Cerebellar nuclear complex (tissue), 1 donor: ENCODE results near the gene RPS17.

ENCODE experiments used
- DNase-seq, 2 experiments: peaks; one replicate each; lab custom pipeline; 2025; lab: John Stamatoyannopoulos, UW

The RPS17 gene

DNA sequence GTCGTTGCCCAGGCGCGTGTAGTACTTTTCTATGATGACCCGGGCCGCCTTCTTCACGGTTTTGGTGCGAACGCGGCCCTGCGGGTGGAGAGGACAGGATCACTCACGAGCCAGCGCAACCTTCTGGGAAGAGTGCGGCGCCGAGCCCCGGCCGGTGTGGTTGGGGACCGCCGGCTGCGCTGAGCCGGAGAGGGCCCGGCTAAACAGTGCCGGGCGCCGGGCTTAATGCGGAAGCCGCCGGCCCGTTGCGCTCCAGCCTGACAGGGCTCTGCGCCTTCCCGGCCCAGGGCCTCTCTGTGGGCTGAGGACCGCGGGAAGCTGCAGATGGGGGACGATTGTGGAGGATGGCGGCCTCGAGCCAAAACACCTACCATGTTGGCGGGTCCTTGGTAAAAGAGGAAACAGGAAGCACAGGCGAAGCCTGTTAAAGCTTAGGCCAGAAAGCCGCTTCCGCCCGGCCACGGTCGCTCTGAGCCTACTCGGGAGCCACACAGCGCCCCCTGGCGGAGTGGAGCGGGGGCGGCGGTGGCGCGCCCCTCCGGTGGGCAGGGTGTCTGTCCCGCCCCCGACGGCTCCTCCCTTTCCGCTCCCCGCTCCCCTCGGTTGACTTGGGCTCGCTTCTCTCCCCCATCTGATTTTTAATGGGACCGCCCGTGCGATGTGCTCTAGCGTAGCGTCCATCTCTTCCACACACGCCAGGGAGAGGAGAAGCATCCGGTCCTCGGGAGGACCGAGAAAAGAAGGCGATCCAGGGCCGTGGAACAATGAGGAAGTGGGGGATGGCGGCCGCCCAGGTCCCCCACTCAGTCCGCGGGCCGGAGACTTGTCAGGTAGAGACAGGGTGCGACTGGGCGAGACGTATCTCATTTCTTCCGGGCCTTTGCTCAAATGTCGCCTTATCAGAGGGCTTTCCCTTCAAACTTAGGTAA is at the start of gene RPS17:
TSS of gene RPS17 (minus strand) at position 403 of the 929 bp plus-strand sequence. CDS start at position 374, 29 bp downstream.
- no peak for DNase-seq

DNA sequence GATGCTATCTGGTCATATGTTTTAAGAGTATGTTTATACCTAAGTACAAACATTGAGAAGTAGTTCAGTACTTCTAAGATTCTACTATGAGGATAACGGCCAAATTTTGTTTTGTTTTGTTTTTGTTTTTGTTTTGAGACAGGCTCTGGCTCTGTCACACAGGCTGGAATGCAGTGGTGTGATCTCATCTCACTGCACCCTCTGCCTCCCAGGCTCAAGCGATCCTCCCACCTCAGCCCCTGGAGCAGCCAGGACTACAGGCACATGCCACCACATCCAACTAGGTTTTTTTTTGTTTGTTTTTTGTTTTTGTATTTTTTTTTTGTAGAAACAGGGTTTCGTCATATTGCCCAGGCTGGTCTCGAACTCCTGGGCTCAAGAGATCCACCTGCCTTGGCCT is 47.5 kb upstream of the RPS17 start:
- no peak for DNase-seq

DNA sequence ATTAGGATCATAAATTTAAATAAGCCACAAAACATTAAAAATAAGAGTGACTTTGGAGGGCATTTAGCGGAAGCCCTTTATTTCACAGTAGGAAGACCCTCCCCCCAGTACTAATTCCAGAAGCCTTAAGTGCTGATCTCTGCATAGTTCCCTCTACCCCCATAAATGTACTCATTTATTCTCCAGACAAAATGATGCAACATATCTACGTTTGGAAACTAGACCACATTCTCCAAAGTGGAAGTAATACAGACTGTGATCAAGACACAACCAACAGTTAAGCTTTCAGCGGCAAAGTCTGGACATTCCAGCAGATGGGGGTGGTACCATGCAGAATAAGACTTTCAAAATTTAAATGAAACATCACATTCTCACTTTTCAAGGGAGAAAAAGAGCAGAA is 44.8 kb upstream of the RPS17 start:
- no peak for DNase-seq

DNA sequence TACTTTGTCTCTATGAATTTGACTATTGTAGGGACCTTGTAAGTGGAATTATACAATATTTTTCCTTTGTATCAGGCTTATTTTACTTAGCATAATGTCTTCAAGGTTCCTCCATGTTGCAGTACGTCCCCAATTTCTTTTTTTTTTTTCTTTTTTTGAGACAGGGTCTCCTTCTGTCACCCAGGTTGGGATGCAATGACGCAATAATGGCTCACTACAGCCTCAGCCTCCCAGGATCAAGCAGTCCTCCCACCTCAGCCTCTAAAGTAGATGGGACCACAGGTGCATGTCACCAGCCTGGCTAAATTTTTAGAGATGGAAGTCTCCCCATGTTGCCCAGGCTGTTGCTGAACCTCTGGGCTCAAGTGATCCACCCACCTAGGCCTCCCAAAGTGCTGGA is 40.5 kb upstream of the RPS17 start:
- DNase-seq, result no peak

DNA sequence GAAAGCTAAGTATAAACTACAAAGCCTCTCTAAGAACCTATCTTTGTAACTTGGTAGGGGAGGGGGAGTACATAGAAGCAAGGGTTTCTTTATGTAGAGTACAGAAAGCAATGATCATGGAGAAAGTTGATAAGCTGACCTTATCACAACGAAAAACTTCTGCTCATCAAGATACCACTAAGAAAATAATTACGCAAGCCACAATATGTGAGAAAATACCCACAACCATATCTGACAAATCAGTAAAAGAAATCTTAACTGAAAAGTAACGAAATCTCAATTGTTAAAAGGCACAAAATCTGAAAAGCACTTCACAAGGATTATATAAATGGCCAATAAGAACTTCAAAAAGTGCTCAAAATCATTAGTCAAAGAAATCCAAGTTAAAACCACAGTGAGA is 35.1 kb upstream of the RPS17 start:
- DNase-seq, result no peak

DNA sequence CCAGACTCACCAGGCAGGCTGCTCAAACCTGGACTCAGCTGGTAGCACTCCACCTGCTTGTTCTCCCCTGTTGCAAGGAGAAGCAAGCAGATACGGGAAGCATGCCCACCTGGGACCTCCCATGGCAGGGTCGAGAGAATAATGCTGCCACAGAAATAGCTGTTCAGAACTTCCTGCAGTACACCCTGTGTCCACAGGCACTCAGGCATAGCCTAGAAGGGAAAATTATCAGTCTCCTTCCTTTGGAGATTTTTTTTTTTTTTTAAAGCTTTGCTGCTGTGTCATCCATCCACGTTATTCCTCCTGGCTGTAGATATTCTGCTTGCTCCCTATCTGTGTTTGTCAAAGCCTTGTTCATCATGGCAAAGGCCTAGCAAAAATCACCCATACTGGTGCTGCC is 32.7 kb upstream of the RPS17 start:
- no peak for DNase-seq

DNA sequence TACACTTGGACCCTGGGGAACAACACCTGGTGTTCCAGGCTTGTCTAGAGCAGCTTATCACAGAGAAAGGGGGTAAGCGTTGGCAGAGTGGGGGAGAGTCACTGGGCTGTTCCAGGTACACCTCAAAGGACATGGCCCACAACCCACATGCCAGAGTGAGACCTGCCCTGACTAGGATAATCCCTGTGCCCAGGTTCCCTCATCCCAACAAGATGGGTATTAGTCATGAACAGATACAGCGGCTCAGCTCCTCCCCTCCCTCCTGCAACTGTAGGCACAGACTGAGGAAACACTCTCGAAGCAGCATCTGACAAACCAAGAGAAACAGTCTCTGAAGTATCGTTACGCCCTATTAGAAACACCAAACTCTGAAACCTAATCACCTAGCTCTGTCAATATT is 32.1 kb upstream of the RPS17 start:
- DNase-seq, result no peak

DNA sequence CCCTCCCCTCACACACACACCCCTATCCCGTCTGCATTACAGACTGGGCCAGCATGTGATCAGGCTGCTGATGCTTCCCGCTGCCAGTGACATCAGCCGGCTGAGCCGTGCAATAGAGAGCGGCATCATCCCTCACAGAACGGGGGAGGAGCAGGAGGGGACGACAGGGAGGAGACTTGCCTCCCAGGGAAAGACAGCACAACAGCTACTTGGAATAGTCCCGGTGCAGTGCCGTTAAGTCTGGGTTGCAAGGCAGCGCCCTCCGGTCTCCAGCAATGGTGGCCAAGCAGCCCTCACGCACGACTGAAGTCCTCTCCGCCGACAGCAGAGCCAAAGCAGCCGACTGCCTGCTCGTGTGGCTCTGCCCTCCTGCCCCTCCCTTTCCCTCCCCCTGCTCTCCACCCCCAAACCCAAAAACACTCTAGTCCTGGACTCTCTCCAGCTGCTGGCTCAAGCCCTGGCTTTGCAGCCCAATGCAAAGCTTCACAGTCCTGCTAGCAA is 31.5 kb upstream of the RPS17 start:
- peak; percentile 78 to 91 for DNase-seq

DNA sequence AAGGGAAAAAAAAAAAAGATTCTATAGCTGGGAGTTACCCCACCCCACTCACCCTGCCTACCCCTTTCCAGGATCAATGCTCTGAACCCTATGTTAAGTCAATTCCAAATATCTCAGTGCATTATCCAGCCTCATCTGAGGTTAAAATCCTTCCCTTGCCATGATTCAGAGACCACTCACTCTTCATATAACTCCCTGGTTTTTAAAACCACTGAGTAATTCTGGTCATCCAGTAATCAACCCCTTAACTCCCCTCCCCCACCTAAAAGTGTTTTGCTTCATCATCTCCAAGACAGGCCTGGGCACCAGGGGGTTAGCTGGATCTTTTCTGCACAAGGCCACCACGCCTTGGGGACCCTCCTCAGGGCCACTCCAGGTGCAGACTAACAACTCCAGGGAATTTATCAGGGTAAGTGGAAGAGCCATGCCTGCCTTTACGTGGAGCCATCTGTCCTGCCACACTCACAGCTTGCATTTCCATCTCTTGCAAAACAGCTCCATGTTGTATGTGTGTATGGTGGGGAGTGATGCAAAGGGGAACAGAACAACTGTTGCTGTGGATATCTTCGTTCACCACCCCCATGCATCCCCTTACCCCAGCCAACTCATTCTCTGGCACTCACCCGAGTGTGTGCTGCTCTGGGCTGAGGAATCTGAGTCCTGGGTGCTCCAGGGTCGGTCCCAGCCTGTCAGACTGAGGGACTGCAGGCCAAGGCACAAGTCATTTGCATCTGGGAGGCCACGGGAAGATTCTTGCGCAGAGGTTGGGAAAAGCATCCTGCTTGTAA is 30.7 kb upstream of the RPS17 start:
- DNase-seq, result no peak

DNA sequence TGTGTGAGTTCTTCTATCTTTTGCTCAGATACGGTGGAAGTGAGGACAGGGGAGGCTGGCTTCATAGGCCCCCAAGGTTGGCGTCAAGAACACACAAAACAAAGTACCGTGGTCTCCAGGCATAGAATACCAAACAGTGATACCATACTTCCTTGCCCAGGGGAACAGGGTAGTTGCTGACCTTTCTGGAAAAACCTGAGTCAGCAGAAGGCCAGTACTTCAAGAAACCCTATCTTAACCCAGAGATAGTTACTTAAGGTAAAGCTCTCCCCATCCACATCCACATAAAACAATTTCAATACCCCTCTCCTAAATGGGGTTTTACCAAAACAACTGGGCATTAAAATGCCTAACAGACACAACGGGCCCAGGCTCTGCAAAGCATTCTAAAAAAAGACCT is 29.6 kb upstream of the RPS17 start:
- DNase-seq, result no peak

DNA sequence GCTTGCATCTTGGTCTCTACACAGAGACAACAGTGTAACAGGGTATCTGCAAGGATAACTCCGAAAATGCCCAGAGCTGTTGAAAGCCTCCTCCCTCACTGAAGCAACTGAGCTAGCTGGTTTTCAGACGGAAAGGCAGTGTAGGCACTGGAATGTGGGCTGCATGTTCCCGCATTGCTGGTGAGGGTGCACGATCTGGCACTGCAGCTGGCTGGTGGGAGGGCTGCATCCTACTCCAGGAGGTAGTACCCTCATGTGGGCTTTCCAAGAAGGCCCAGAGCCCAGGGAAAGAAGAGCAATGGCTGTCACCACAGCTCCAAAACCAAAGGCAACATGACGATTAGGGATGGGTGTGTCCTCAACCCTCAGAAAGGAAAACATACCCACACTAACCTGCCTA is 28.7 kb upstream of the RPS17 start:
- no peak for DNase-seq

DNA sequence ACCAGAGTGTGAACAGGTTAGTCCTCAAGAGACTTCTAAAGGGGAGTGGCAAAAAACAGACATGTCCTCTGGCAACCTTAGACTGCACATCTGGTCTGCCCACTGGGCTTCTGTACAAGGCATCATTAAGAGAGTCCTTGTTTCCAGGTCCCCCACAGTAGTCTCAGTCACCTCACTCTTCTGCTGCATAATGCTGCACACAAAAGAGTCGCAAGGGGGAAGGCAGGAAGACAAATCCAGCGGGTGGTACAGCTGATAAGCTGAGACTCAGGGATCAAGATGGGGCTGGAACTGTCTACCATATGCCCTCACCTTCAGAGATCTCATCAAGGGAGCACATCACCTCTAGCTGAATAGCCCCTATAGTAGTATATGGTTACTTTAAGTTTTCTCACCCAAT is 27.4 kb upstream of the RPS17 start:
- no peak for DNase-seq

DNA sequence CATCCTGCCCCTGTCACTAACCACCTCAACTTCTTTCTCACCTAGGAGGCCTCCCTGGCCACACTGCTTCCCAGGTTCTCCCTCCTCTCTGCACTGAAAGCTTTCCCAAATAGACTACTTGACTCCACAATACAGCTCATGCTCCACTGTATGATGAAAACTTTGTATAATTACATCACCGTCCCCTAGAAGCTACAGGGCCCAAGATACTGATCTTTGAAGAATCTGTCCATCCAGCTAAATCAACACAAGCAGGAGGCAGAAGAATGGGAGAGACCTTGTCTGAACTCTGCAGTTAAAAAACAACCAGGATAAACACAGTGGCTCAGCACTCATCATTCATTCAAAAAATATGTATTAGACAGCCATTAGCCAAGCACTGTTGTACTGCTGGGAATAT is 26.4 kb upstream of the RPS17 start:
- DNase-seq, result no peak

DNA sequence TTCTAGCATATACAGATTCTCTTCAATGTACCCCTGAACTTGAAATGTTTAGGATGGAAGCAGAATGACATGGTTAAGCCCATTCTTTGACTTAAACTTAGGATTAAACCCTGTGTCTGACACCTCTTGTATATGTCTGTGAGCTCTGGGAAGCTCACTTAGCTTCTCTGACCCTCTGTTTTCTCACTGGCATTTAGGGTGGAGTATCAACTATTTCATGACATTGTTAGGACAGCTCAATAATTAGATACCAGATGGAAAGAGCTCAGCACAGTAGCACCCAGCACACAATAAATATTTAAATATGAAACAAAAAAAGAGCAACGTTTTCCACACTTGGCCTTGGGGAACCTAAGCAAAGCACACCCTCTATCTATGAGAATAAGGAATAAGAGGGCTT is 18.2 kb upstream of the RPS17 start:
- DNase-seq, result no peak

DNA sequence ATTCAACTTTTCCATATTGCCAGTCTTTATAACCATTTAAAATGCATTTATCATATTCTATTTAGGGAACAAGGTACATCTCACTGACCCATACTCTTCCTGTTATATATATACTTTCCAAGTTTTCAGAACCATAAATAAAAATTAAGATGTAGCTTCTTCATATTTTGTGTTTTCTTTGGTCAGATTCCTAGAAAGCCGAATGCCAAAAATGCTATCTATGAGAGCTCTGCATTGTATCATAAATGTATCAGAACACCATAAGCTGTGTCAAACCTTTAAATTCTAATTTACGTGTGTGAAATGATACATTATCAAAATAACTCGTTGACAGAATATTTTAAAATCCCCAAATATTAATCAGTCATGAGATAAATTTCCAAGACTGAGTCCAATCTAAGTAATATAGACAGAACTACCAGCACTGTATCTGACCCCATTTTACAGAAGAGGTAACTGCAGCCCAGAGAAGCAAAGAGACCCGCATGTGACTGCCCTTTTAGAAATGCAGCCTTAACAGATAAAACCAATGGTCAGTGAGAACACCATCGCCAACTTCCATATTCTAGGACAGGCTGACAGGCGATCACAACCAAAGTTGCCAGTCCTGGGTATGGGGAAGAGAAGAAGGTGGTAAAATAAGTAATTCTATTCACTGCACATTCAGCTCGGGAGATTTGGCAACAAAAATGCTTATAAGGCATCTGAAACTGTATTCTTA is 16.2 kb upstream of the RPS17 start:
- no peak for DNase-seq

DNA sequence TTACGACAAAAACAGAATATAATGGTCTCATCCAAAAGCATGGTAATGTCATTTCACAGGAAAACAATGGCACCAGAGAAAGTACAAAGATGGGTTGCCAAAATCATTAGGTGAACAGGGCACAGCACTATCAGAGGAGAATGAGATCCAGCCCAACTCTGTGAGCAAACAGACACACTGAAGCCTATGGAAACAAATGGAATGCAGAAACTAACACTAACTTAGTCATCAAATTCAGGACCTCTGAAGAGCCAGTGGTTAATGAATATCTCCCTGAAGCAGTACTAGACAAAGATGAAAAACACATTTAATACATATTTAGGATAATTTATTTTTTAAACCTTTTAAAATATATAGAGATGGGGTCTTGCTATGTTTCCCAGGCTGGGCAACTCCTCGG is 14.6 kb upstream of the RPS17 start:
- no peak for DNase-seq

DNA sequence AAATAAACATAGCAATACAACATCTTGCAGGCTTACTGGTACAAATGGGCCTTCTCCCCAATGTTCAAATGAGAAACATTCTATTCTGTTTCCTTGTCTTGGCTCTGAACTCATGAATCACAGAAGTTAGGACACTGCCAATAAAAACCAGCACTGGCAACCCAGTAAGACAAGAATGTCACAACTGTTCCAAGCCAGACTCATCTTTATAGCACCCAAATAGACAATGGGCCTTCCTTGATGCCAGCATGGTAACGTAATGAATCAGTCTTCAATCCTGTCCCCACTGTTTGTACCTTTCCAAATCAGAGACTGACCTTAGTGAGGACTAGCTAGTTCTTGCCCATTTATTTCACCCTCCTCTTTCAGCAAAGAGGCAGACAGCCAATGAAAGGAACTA is 14.1 kb upstream of the RPS17 start:
- DNase-seq, result no peak

DNA sequence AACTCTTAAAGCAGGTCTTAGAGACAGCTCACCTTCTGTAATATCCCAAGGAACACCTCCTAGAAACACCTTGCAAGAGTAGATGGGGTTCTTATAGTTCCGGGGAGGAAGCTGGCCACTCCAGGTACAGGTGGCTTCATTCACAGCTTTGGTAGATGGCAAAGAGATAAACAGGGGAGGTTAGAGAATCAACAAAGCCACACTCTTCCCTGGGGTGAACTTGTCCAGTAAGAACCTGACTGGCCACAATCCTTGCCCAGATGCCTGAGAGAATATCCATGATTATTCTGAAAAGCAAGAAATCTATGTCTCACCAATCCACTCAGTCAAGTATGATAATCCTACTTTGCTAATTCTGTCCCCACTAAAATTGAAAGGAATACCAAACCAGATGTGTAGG is 13.6 kb upstream of the RPS17 start:
- no peak for DNase-seq

DNA sequence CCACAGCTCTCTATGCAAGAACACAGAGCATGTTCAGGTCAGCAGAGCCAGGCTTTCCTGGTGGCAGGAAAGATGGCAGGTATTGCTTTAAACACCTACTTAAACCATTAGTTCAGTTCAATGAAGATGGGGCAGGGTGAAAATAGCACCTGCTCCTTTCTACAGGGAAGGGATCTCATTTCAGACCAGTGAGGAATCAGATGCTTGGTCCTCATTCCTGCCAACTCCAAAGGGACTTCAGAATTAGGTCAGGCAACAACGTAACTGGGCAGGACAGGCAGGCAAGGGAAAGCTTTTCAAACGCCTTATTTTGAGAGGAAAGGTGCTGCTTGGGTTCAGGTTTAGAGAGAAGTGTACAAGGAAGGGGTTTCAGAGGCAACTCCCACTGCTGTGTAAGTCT is 12.6 kb upstream of the RPS17 start:
- DNase-seq, result no peak

DNA sequence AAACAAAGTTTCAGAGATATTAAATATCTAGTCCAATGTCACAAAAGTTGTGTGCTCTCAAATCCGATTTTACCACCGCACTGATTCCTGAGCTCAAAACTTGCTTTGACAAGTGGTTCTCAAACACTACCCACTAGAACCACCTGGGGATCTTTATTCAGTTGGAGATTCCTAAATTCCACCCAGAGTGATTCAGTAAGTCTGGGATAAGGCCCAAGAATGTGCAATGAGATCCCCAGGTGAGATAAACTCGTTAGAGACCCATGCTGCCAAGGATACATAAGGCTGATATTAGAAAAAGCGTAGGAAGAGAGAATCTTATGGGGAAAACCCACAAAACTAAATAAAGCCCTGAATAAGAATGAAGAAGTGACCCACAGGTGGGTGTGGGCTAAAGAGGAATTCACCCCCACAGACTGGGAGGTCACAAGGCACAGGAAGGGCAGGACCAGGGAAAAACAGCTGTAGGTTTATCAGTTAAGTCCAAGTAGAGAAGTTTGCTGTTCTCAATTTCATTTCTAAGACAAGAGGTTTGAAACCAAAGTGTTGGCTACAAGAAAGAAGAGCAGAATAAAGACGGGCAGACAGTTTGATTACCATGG is 11.5 kb upstream of the RPS17 start:
- DNase-seq, result no peak

DNA sequence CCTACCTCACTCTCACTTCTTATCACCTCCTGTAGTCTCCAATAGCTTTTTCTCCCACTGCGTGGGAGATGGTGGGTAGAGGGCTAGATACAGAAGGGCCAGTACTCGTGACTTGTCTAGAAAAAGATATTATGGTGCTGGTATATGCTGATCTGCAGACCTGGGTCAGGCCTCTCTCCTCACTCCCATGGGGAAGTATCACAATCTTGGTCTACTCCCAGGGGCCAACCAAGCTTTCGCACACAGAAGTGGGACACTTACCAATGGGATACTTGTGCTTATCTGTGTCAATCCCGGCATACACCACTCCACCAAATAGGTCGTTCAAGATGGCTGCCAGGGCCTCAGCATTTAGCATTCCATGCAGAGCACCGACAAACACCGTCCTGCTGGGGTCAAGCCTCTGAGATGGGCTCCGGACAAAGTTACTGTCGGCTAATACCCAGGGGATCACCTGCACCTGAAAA is 9.0 kb upstream of the RPS17 start:
- DNase-seq, result no peak

DNA sequence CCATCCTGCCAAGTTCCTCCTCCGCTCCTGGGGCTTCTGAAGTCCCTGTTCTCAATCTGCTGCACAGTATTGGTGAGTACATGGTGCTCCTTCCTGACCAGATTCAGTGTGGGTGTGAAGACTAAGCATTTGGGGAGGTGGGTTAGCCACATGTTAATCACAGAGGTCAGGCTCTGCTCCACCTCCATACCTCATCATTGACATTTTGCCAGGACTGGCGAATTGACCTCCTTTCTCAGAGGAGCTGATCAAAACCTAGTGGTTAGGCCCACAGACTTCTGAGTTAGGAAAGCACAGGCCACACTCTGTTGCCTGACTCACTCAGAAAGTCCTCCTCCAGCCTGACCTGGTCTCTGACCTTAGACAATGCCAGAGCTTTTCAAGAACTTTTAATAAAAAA is 8.4 kb upstream of the RPS17 start:
- no peak for DNase-seq
